ENCODE results near the gene TAS2R60.
"Not testable (repeated sequence)": the region's sequence is repeated elsewhere in the genome, so short reads cannot be mapped to it uniquely, and the experiment has no call there.

The TAS2R60 gene

GRCh38 chr7:143443153-143443552, at the start of gene TAS2R60:
Gene TAS2R60 (plus strand): TSS chr7:143443453. CDS start chr7:143443453, 0 bp downstream.
- DNase-seq: no peak

GRCh38 chr7:143394068-143394467, 49.2 kb upstream of the TAS2R60 start:
- DNase-seq: no peak

- no peak for DNase-seq
Measured at GRCh38 chr7:143394777-143395176, 48.5 kb upstream of the TAS2R60 start.

- DNase-seq: no peak
Measured at GRCh38 chr7:143395187-143396149, 47.8 kb upstream of the TAS2R60 start.

GRCh38 chr7:143396182-143396581, 47.1 kb upstream of the TAS2R60 start:
- DNase-seq: no peak

- DNase-seq: no peak
Measured at GRCh38 chr7:143396625-143397556, 46.4 kb upstream of the TAS2R60 start.

GRCh38 chr7:143397710-143398530, 45.3 kb upstream of the TAS2R60 start:
- no peak for DNase-seq

- DNase-seq: no peak
Measured at GRCh38 chr7:143398616-143399015, 44.6 kb upstream of the TAS2R60 start.

- DNase-seq: no peak
Measured at GRCh38 chr7:143399151-143399550, 44.1 kb upstream of the TAS2R60 start.

GRCh38 chr7:143399642-143400041, 43.6 kb upstream of the TAS2R60 start:
- no peak for DNase-seq

GRCh38 chr7:143401265-143401664, 42.0 kb upstream of the TAS2R60 start:
- no peak for DNase-seq

- not testable (repeated sequence) for DNase-seq
Measured at GRCh38 chr7:143402233-143402632, 41.0 kb upstream of the TAS2R60 start.

- no peak for DNase-seq
Measured at GRCh38 chr7:143405173-143406001, 37.9 kb upstream of the TAS2R60 start.

GRCh38 chr7:143406002-143406357, 37.3 kb upstream of the TAS2R60 start:
- no peak for DNase-seq

- DNase-seq: peak; percentile 64
Measured at GRCh38 chr7:143407287-143408251, 35.7 kb upstream of the TAS2R60 start.

GRCh38 chr7:143408252-143408685, 35.0 kb upstream of the TAS2R60 start:
- DNase-seq: peak; percentile 12

- peak; percentile 84 for DNase-seq
Measured at GRCh38 chr7:143408686-143409561, 34.3 kb upstream of the TAS2R60 start, which contains the start of gene EPHA1. Gene EPHA1 (minus strand): TSS chr7:143408856. CDS start chr7:143408805, 51 bp downstream.

GRCh38 chr7:143410521-143411004, 32.7 kb upstream of the TAS2R60 start:
- DNase-seq: no peak
